Superior temporal gyrus (tissue), 1 donor: Measurements from ENCODE around the gene DMD.

Experiments
- DNase-seq: peaks from one replicate; pipeline ENCODE4 v3.0.0-alpha.2; 2016; ENCODE audit errors: extremely low spot score

The DMD gene

DNA sequence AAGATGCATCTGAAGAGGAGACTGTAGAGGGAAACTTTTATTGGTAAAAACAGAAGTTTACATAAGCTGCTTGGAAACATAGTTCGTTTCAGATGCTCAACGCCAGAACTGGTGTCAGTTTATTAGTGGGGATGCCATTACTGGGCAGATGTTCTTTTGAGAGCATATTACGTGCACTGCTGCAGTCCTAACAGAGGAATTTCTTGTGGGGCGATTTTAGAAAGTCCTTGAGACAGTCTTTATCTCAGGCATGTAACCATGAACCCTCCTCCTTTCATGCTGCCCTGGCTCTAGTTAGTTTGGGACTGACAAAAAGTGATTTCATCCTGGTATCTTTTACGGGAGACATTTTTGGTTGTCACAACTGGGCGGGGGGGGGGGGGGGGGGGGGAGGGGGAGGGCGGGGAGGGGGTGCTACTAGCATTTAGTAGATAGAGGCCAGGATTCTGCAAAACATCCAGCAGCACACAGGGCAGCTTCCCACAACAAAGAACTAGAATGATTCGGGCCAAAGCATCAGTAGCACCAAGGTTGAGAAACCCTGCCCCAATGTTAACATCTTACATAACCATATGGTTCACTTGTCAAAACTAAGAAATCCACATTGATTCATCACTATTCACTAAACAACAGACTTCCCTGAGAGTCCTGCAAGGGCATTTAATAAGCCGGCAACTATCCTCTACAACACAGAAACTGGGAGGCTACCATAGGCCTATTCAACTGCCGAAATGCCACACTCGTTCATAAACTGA is 2021.0 kb downstream of the DMD start:
- DNase-seq, result no peak

- DNase-seq, result no peak
Observed at GRCh38 chrX:31186693-31187338, 2024.5 kb downstream of the DMD start.

DNA sequence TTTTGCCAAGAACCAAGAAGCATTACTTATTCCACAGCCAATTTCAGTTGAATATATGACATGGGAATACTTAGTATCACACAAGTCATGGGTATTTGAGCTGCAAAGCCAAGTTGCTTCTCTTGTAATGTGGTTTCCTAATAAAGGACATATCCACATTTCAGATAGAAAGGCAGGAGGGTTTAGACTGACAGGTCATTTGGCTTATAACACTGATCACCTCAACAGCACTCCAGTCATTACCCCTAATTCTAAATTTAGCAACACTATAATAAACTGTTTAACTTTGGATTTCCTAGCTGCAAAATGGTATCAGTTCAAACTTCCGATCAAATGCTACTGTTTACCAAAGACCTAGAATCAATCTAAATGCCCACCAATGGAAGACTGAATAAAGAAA is 2025.5 kb downstream of the DMD start:
- no peak for DNase-seq

- no peak for DNase-seq
Observed at GRCh38 chrX:31181377-31182000, 2029.9 kb downstream of the DMD start.

DNA sequence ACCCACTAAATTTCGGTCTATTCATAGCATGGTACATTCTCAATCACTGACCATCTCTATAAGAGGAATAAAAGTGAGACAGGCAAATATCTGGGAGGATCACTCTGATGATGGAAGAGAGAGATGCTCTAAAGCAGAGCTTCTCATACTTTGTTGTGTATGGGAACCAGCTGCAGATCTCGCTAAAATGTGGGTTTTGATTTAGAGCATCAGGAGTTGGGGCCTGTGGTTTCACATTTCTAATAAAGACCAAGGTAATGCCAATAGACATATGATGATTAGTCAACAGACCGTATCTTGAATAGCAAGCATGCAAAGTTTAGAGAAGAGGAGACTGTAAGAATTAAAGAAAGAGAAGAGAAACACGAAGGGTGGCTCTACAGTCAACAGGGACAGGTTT is 2032.1 kb downstream of the DMD start:
- DNase-seq, result no peak

DNA sequence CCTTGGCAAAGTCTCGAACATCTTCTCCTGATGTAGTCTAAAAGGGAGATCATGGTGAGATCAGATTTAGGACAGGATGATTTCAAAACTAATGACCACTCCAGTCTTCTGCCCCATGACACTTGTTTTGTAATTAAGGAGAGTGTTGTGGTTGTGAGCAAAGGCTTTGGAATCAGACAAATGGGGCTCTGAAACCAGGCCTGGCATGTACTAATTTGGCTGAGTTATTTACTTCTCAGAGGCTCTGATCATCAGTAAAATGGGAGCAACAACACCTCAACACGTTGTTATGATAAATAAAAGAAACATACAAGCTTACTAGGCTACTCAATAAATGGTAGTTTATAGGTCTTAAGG is 2032.6 kb downstream of the DMD start:
- DNase-seq, result no peak

- DNase-seq, result no peak
Observed at GRCh38 chrX:31178064-31178768, 2033.1 kb downstream of the DMD start.

GRCh38 chrX:31170792-31171191 is 2040.6 kb downstream of the DMD start:
- DNase-seq, result no peak

- DNase-seq, result no peak
Observed at GRCh38 chrX:31168551-31168950, 2042.8 kb downstream of the DMD start.

DNA sequence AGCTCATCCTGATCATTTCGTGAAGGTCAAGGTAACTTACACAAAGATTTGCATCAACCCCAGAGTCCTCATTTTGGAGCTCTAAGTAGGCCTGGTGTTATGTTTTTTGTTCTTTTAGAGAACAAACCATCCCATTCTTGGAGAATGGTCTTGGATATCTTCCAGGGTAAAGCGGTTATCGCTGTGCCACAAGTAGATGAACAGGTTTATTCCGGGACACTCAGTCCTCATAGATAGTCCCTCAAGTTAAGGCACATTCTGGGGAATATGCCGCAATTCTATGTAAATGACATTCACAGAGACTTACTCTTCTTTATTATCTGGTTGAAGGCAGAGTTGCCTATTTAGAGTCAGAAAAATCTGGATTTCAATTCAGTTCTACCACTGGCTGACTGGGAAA is 2044.5 kb downstream of the DMD start:
- no peak for DNase-seq

DNA sequence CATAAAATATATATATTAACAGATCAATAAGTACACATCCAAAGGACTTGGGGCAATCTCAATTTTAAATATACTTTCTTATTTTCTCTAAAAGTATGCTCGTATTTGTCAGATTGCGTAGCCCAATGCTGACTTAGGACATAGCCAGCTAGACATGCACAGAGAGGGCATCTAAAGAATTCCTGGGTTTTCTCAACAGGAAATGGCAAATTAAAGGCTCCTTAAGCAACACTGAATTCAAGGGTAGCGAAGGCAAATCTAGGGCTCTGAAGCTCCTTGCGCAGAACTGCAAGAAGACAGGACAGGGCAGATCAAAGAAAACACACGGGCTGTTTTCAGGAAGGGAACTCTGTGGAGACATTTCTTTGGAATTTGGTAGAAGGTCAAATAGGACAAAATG is 2044.9 kb downstream of the DMD start:
- no peak for DNase-seq

DNA sequence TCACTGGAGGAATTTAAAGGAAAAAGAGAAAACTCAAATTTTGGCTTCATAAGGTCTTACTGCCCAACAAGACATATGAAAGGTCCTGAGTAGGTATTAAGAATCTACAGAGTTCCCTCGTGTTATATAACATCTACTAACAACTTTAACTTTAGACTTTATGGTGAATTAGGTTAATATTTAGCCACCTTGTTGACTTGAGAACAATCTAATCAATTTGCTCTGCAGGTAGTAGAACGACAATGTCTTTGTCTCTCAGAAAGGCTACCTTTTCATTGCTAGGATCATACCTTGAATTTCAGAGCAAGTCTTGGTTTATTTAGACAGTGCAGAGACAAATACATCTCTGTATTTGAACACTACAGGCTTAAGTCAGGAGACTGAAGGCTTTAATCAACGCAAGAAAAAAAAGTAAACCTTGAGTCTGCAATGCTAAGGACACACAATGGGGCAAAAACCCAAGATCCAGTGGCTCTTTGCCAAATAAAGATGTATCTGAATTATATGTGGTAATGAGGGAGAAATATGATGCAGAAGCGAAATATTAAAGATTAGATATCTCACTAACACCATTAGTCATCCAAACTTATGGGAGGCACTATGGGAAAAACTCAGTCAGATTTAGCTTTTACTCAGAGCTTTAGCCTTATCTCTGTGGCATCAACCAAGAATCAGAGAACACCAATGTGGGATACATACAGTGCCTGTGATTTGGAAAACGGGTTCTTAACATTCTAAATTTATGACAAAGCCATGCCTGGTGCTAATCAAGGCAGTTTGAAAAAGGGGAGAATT is 2045.9 kb downstream of the DMD start:
- DNase-seq, result no peak

DNA sequence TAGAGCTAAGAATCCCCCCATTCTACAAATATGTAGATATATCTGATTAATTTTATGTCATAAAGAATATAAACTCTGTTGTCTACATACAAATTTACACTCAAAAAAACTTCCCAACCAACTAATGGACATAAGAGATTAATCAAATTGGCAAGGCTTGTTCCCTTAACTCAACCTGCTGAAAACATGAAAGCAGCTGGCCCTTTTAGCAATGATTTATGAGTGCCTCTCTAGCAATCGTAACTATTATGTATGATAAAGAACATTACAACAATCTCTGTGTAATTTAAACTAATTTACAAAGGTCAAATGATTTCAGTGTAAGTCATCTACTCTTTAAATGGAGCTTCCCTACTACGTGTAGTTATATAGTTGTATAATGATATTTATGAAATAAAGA is 2056.4 kb downstream of the DMD start:
- DNase-seq, result no peak

DNA sequence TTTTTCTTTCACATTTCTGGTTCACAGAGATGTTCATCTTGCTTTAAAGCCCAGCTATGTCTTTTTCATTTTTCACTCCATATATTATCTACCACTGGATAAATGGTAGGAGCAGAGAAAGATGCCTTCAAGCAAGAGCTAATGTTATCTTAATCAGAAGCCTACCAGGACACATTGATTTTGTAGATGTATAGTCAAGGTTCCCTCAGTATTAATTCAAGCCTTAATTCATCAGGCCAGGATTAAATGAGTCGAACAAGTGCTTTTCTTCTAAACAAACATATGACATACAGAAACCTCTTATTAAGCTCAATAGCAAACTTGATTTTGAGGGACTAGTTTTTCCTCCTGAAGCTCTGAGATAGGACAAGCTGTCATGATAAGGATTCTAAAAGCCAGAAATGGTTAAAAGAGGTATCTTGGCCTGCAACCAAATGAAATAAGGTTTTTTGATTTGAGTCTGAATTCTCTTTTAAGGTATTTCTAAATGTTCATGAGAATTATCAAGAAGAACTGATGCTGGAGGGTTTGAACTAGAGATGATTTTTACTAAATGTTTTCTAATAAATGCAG is 2057.8 kb downstream of the DMD start:
- no peak for DNase-seq

- no peak for DNase-seq
Observed at GRCh38 chrX:31147175-31147574, 2064.2 kb downstream of the DMD start.

DNA sequence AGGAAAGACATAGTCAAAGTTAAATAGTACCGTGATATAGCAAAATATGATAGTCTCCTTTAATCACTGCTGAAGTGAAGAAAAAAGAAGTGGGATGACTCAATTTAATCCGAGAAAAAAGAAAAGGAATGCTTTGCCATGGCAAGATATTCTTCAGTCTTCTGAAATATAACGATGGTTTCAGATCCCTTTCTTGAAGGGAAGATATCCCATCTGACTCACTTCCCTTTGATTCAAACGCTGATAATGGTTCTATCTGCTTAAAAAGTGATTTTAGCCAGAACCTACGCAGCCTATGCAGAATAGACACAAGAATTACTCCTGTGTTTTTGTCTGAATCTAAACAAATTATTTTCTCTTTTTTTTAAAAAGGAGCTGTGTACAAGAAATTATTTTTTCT is 2071.4 kb downstream of the DMD start:
- DNase-seq, result no peak

DNA sequence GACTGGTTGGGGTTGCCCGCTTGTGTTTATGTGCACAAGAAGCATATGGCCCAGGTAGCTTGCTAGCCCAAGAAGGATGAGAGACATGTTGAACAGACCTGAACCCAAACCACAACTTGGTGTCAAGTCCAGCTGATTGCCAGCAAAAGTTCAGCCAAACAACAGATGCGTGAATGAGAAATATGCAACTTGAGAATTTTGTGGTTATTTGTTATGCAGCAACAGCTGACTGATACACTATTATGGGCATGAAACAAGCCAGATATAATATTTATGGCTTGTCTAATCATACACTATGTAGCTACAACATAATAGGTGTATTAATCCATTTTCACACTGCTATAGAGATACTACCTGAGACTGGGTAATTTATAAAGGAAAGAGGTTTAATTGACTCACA is 2073.2 kb downstream of the DMD start:
- no peak for DNase-seq

- DNase-seq, result no peak
Observed at GRCh38 chrX:31136144-31136611, 2075.2 kb downstream of the DMD start.

GRCh38 chrX:31132821-31133241 is 2078.5 kb downstream of the DMD start:
- DNase-seq, result no peak

DNA sequence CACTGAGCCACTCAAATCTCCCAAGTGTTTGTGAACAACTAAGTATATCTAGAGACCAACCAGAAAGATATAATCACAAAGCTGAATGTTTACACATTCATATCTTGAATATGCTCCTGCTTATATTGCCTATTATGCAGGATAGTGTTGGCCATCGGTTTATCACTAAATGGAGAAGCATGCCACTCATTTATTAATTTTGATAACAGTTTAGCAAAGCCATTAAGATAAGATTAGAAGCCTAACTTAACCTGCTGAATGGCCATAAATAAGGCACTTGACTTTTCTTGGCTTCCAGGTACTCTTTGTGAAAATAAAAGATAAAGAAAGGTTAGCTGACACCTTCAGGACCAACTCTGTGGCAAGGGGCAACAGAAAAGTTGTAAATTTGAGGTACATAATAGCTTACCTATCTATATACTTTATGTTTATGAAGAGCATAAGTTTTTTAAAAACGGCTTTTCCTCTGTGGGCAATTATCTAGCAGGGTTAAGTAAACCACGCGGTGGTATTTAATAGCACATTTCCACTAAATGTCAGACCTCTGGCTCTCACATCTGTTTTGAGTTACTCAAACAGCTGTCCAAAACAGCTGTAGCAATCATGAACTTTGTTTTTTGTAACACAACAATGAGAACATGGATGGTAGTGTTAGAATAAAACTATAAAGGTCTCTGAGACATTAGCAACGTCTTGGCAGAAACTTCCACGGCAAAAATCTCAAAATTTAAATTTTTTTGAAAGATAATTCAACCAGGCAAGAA is 2080.7 kb downstream of the DMD start:
- no peak for DNase-seq

DNA sequence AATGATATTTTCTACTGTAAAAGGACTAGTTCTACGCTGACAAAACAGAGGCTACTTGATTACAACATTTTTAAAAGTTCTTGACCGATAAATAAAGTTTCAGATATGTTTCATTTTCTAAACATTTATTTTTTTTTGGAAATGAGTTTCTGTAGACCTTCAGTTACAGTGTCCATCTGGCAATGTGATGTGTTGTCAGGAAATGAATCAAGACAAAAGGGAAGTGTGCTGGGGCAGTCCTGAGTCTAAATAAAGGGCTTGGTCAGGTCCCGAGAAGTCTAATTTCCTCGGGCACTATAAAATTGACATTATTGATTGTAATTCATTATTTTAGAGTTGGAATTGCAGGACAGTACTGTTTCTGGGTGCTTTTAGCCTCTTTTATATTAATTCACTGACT is 2082.5 kb downstream of the DMD start:
- DNase-seq, result no peak
